GM21367 (cell line): Measurements from ENCODE around the gene ASB6.

Experiments
- ATAC-seq: cut with Tn5 transposase; IDR thresholded peaks from one replicate; pipeline ENCODE4 v1.9.1; 2021; ENCODE audit not compliant: unreplicated experiment

The ASB6 gene, protein sequence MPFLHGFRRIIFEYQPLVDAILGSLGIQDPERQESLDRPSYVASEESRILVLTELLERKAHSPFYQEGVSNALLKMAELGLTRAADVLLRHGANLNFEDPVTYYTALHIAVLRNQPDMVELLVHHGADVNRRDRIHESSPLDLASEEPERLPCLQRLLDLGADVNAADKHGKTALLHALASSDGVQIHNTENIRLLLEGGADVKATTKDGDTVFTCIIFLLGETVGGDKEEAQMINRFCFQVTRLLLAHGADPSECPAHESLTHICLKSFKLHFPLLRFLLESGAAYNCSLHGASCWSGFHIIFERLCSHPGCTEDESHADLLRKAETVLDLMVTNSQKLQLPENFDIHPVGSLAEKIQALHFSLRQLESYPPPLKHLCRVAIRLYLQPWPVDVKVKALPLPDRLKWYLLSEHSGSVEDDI

DNA sequence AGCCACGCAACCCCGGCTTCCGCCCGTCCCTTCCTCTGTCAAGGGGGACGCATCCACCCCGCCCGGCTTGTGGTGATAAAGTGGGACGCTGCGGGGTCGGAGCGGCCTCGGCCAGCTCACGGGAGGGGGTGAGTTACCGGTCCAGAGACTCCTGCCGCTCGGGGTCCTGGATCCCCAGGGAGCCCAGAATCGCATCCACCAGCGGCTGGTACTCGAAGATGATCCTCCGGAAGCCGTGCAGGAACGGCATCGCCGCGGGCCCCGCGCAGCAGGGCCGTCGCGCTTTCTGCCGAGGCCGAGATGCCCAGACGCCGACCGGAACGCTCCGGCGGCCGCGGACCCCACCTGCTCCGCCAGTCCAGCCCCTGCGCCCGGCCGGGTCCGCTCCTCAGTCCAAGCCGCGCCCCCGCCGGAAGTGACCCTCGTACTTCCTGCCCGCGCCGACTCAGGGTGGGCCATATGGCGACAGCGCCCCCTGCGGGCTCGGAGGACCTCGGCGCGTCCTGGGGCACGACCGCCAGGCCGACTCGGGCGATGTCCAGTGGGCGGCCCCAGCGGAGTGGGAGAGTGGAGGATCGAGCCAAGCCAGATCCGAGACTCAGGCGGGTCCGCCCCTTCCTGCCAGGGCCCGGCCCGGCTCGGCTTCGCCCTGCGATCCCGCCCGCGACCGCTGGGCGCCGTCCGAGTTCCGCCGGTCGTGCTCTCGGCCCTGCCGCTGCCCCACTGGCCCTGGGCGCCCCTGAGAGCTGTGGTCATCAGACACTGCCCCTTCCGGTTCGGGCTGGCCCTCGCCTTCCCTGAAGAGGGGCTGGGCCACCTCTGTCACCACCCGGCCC, at the start of gene ASB6:
ASB6 (minus strand) TSS at position 402 of the 836 bp plus-strand sequence; CDS start at position 250, 152 bp downstream.
- ATAC-seq: peak; percentile 93

DNA sequence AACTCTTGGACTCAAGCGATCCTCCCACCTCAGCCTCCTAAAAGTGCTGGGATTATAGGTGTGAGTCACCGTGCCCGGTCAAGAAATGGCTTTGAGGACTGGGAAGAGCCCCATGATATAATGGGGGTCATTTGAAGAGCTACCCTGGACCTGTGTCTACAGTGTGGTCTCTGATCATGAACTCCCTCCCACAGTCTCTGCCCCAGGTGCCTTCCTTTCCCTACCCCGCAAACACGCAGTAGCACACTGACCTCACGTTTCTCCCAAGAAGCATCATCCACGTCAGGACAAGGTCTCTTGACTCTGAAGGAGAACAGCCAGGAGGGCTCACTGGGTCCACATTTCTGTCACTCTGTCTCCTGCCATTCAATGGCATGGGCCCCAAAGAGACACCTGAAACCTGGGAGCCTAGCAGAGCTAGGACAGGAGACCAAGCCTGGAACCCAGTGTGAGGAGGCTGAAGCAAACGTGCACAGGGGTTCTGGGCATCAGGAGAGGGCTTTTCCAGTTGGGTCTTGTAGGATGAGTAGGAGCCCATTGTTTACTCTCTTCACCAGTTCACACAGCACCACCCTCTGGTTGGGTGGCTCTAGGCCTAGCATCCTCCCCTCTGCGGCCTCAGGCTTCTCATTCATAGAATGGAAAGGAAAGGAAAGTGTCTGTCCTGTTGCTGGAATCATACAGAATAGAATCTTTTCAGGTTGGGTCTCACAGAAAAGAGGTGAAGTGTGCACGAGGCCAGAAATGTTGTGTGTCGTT, 46.5 kb upstream of the ASB6 start:
- ATAC-seq: no peak

DNA sequence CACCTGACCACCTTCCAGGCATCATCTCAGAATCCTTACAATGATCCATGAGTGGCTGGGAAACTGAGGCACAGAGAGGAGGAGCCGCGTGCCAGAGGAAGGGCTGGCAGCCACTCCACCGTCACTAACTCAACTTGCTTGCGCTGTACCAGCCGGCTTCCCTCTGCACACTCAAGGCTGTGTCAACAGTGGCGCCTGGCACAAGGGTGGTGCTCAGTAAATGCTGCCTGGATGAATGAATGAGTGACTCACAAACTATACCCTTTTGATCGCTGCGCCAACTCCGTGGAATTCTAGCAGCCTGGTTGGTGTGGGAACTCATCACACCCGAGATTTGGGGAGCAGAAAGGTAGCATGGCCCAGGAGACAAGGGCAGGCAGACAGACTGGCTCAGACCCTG, 45.4 kb upstream of the ASB6 start:
- no peak for ATAC-seq

DNA sequence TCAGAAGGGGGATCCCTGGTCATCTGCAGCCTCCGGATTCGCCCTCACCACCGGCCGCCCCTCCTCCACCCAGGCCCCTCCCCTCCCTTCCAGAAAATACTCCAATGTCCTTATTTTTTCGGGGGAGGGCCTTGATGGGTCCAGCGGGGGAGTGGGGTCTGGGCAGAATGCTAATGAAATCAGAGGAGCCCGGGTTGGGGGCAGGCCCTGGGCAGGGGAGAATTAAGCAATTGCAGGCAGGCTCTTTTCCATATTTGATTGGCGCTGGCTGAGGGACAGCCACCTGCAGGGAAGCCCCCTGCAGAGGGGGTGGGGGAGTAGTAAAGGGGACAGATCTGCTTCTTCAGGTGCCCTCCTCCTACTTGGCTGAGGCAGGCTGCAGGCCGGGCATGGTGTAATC, 44.8 kb upstream of the ASB6 start:
- ATAC-seq: no peak

DNA sequence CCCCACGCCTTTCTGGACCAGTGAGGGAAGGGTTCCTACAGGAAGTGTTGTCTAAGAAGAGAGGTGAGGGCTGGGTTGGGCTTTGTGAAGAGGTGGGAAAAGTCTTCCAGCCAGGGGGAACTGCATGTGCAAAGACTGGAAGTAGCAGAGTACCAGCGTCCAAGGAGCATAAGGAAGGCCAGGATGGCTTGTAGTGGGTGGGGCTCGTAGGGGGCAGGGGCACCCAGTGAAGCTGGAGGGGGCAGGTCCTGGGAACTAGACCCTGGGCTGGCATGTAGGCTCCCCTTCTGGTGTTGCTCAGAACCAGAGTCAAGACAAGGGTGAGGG, 43.9 kb upstream of the ASB6 start:
- ATAC-seq: no peak

DNA sequence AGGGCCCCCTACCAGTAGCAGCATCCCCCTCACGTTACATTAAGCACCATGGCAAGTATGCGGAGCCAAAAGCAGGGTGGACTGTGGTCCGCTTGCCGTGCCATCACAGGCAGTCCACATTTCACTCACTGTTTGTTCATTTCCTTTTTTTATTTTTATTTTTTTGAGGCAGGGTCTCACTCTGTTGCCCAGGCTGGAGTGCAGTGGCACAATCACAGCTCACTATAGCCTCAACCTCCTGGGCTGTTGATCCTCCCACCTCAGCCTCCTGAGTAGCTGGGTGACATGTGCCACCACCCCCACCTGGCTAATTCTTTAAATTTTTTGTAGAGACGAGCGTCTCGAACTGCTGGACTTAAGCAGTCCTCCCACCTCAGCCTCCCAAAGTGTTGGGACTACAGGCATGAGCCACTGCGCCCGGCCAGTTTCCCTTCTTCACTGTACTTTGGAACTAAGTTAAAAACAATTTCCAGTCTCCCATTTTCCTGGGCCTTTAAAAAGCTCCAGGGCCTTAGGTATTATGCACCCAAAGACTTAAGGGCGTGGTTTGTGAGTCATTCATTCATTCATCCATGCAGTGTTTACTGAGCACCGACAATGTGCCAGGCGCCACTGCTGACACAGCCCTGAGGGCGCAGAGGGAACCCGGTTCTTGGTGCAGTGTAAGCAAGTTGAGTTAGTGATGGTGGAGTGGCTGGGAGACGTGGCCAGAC, 43.4 kb upstream of the ASB6 start:
- no peak for ATAC-seq

DNA sequence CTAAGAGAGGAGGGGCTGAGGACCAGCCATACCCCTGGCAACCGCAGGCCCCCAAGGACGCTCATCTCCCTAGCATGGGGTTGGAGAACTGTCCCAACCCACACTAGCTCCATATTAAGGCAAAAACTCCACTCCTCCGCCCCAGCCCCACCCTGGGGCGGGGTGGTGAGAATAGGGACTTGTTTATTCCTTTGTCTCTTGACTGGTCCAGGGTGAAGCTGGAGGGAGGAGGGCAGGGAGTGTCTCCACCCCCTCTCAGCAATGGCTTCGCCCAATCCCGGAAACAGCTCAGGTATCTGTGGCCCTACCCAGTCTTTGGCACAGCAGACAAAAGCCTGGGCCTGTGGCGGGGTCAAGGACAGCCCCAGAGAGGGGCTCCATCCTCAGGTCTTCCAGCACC, 40.4 kb upstream of the ASB6 start:
- ATAC-seq: no peak

DNA sequence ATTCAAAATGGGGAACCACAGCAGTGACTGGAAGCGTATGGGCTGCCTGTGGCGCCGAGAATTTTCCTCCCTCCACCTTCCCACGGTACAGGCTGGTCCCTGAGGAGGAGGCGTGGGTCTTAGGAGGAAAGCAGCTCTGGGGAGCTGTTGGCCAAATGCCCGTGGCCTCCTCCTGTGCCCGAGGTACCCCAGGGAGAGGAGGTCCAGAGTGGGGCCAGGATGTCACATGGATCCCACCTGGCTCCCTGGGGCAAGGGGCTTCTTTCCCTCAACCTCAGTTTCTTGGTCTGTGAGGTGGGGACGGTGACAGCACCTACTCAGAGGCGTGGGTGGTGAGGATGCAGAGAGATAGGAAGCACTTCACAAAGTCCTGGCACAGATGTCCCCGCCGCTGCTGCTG, 40.0 kb upstream of the ASB6 start:
- no peak for ATAC-seq

DNA sequence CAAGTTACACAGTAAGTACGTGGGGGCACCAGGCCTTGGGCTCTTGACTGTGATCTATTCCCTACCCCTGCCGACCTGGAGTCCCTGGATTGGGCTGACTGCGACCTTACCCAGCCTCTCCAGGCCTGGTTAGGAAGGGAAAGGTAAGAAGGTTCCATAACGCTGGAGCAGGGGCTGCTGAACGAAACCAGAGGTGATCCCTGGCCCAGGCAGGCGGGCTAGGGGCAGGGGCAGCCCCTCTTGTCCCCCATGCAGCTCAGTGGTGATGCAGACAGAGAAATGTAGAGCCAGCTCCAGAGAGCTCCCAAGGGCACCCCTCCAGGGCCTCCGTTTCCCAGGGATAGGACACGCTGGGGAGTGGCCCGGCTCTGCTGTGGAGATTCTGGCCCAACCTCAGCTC, 37.6 kb upstream of the ASB6 start:
- ATAC-seq: no peak

DNA sequence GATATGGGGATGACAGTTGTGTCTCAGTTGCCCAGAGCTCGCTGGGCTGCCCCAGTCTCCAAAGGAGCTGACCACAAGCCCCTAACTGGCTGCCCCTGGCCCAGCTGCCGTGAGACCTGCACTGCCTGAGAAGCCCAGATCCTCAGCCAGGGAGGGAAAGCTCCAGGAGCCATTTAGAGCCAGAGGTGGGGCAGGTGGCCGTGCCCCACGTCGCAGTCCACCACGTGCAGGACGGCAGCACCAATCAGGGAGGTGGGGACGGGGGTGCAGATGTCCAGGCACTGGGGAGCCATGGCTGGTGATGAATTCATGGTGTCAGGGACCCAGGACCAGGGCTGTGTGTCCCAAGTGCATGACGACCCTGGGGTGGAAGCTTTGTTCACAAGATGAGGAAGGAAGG, 36.9 kb upstream of the ASB6 start:
- ATAC-seq: no peak

DNA sequence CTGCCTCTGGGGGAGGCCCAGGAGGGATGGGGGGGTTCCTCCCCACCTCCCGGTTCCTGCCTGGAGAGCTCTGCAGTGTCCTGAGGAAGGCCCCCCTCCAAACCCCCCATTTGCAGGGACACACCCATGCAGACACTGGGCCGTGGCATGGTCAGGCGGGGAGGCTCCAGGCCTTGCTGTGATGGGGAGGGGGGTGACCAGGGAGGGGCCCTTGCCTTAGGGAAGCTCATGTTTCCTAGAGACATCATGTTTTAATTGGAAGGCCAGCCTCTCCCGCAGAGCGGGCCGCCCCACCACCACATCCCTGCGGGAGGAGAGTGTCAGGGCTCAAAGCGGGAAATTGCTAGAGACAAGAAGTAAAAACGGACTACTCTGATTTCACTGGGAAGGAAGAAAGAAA, 35.5 kb upstream of the ASB6 start:
- no peak for ATAC-seq

DNA sequence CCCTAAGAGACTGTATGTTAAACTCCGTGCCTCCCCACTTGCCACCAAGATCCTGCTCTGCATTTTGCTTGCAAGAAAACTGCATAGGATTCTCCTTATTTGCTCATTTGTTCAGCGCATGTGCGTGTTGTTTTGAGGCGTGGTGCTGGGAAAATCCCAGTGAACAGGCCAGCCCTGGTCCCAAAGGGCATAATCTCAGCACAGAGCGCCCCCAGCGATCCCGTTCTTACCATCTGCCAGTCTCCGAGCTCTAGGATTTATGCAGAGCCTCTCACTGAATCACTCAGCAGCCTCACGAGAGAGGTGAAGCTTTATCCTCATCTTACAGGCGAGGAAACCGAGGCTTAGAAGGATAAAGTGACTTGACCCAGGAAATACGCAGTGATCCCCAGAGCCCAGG, 35.0 kb upstream of the ASB6 start:
- no peak for ATAC-seq

DNA sequence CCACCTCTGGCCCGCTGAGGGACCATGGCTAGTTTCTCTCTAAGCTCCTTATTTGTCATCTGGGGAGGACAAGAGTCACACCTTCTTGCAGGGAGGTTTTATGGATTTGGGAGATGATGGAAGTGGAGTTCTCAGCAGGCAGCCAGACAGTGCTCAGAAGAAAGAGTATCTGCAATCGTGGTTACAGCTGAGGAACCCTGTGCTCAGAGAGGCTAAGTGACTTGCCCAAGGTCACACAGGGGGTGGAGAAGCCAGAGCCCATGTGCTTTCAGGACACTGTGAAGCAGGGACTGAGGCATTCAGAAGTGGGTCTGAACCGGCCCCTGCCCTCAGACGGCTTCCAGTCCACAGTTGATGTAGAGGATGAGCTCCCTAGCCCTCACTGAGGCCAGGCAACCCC, 34.3 kb upstream of the ASB6 start:
- no peak for ATAC-seq

DNA sequence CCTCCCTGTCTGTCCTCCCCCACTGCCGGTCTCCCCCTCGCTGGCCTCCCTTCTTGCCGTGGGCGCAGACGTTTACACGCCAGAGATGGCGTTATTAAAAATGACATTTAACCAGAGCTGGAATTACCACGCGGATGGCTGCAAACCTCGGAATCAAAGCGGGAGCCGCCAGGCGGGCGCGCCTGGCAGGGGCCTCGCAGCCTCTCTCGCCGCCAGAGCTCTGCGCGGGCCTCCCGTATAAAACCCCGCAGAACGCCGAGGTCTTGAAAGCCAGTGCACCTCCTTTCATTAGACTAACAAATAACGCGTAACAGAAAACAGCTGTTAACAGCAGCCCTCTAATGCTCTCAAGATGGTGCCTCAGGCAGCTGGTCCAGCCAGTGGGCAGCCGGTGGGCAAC, 33.7 kb upstream of the ASB6 start:
- ATAC-seq: no peak

DNA sequence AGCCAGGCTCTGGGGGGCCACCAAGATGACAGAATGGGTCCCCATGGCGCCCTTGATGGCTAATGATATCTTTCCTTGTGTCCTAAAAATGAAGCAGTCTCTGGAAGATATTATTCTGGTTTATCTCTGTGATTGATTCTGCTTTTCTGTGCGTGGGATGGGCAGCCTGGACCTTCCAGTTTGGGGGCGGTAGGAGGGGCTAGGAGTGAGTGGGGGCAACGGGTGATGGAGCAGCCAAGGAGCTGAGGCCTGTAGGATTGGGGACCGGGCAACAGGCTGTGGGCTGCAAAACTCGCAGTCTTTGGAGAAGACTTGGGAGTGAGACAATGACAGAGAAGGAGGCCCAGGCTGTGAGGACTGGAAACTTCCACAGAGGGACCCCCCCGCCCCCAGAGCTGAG, 32.3 kb upstream of the ASB6 start:
- ATAC-seq: no peak

DNA sequence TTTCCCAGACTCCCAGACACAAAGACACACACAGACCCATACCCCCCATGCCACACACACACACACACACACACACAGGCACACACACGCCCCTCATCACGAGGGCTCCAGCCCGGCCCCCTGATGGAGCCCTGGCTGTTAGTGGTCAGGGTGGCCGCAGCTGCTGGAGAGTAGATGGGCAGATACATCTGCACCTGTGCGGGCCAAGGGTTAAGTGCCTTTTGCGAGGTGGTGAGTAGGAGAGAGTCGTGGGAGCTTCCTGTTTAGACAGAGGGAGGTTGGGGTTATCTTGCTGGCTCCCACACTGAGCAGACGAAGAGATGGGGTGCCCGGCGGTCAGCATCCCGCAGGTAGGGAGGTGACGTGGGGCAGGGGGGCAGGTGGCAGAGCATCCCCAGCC, 31.7 kb upstream of the ASB6 start:
- no peak for ATAC-seq

DNA sequence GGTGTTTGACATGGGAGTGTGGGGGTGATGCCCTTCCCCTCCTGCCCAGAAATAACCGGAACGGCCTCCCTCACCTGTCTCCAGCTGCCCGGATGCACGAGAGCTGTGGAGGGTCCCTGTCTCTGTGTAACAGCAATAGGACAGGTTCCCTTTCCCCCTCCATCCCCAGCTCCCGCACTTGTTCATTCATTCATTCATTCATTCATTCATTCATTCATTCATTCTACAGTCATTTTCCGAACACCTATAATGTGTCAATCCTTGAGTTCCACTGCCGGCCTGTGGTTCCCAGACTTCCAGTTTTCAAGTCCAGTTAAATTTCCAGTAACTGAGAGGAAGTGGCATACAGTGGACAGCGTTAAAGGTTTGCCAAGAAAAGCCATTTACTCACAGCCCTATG, 30.8 kb upstream of the ASB6 start:
- ATAC-seq: no peak

DNA sequence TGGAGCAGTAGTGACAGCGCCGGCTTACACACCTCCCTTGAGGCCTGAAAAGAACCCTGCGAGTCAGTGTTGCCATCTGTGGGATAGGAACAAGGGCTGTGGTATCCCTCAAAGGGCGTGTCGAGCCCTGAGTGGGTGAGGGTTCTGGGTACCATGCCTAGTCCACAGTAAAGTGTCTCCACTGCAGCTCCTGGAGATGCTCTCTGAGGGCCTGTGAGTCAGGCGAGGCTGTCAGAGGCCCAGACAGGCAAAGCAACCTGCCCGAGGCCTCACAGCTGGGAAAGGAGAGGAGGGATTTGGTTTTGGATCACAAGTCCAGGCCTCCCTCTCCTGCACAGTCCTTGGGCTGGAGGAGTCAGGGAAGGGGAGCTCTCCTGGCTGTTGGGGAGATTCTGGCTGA, 29.6 kb upstream of the ASB6 start:
- ATAC-seq: no peak

DNA sequence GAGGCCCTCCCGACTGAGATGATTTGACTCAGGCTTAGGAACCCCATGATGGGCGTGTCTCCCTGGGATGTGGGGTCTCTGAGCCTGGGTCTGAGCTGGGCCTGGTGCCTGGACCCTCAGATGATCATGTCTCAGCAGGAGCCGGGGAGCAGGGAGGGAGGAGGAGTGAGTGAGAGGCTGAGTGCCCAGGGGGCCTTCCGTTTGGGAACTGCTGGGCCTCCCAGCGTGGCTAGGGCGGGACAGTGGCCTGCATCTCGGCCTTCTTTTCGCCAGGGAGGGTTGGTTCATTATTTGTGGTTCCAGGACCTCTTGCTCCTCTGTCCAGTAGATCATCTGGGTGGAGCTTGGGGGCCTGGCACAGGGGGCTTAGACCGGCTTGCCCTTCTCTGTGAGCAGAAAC, 29.1 kb upstream of the ASB6 start:
- no peak for ATAC-seq

DNA sequence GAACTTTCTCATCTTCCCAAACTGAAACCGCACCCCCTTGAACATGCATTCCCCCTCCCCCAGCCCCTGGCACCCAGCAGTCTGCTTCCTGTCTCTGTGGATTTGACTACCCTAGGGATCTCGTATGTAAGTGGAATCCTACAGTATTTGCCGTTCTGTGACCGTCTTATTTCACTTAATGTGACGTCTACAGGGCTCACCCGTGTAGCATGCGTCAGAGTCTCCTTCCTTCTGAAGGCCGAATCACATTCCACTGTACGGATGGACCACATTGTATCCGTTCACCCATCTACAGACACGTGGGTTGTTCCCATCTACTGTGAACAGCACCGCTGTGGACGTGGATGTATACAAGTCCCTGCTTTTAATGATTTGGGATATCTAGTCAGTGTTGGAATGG, 28.0 kb upstream of the ASB6 start:
- no peak for ATAC-seq

DNA sequence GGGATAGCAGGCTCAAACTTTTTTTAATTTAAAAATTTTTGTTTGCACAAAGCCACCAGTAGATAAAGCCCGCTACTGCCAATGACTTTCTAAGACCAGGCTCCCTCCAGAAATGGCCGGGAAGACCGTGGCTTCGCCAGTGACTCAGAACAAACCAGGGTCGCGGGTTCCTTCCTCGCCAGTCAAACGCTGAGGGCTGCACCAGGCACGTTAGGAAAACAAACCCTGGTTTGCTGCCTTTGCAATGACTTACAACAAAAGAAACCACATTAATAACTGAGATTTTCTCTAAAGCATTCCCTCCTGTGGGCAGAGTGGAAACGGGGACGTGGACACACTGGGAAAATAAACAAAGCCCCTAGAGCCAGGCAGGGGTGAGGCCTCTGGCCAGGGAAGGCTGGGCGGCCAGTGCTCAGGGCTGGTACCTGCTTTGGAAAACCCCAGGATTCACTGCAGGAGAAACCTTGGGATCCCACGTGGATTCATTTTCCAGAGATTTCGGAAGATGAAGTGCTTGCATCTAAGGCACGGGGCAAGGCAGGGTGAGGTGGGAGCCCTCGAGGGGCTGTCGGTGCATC, 27.3 kb upstream of the ASB6 start:
- no peak for ATAC-seq
